ENCODE data around the gene LIMK2. TPM values are rescaled to one million over a fixed set of nuclear protein-coding genes. Genes with fewer than 3 reads are reported as not detected.
"Not testable (repeated sequence)": the region's sequence is repeated elsewhere in the genome, so short reads cannot be mapped to it uniquely, and the experiment has no call there.

The LIMK2 gene
- total RNA-seq, 1 donor from 2014 or later: 18.4 TPM

DNA sequence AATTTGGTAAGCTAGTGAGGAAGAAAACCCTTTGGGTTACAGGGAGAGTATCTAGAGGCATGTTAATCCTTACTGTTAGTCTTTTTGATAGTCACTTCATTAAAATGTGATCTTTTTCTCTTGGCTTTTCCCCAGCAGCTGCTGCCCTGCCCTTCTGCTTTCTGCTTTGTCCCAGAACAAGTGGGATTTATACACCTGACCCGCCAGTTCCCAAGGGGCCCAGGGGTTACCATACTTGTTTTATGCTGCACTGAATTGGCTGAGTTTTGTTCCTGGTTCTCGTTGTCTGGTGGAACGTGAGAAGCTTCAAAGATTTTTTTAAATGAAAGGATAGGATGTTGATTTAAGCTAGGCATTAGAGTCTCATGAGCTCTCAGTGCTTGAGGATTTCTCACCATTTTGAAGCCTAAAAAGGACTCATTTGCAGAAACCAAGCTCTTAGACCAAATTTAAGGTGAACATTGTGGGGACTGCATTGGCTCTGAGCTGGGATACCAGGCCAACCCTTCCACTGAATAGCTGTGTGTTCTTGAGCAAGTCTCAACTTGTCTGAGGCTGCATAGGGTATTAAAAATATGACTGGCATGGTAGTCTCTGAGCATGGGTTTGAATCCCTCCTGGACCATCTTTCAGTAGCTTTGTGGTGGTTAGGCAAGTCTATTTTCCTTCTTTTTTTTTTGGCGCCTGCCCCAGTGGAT is 6.6 kb downstream of the LIMK2 start:
- no peaks in the 10 kb centered on the region for H3K27me3 ChIP-seq
- H3K27ac ChIP-seq: peak overlapping the region in 1 of 2 donors; percentile 41
- intact Hi-C loops (cut with DNase I): no loop called here
- no peaks in the 10 kb centered on the region for H3K9me3 ChIP-seq
- H3K4me1 ChIP-seq: peaks cover 0 to 2% of the 10 kb centered on the region in 2 donors
- TF ChIP-seq, protein P1, sequence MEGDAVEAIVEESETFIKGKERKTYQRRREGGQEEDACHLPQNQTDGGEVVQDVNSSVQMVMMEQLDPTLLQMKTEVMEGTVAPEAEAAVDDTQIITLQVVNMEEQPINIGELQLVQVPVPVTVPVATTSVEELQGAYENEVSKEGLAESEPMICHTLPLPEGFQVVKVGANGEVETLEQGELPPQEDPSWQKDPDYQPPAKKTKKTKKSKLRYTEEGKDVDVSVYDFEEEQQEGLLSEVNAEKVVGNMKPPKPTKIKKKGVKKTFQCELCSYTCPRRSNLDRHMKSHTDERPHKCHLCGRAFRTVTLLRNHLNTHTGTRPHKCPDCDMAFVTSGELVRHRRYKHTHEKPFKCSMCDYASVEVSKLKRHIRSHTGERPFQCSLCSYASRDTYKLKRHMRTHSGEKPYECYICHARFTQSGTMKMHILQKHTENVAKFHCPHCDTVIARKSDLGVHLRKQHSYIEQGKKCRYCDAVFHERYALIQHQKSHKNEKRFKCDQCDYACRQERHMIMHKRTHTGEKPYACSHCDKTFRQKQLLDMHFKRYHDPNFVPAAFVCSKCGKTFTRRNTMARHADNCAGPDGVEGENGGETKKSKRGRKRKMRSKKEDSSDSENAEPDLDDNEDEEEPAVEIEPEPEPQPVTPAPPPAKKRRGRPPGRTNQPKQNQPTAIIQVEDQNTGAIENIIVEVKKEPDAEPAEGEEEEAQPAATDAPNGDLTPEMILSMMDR (IDR thresholded peaks at IDR 0.05): no peak
- DNase-seq (ENCODE audit: low spot score in 2 of 2): no peak
- H3K4me3 ChIP-seq: no peak overlapping the region
- H3K36me3 ChIP-seq: no peaks in the 10 kb centered on the region

DNA sequence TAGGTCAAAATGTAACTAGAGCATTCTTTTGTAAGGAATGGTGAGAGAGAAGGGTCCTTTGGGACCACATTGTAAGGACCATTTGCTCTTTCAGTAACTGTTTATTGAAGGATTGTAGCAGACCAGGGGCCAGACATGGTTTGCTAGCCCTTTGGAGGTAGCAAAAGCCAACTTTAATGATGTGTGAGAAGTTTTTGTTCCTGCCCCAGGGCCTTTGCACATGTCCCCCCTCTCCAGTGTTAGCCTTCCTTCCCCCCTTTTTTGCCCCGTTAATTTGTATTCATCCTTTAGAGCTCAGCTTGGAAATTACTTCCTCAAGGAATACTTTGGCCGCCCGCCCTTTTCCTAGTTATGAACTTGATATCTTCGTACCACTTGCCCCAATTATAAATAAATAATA is 9.0 kb downstream of the LIMK2 start:
- TF ChIP-seq, protein P1 (IDR thresholded peaks at IDR 0.05): no peak
- Histone ChIP-seq H3K4me1 (peaks cover 0 to 7% of the 10 kb centered on the region in 2 donors), H3K9me3 (no peaks in the 10 kb centered on the region), H3K36me3 (no peaks in the 10 kb centered on the region), H3K4me3 (no peak overlapping the region), H3K27me3 (no peaks in the 10 kb centered on the region), H3K27ac (no peak overlapping the region)
- intact Hi-C loops (cut with DNase I): no loop called here
- no peak for DNase-seq (ENCODE audit: low spot score in 2 of 2)

DNA sequence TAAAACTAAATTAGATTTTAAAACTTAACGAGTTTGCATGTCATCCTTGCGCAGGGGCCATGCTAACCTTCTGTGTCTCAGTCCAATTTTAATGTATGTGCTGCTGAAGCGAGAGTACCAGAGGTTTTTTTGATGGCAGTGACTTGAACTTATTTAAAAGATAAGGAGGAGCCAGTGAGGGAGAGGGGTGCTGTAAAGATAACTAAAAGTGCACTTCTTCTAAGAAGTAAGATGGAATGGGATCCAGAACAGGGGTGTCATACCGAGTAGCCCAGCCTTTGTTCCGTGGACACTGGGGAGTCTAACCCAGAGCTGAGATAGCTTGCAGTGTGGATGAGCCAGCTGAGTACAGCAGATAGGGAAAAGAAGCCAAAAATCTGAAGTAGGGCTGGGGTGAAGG is 10.6 kb downstream of the LIMK2 start:
- Histone ChIP-seq H3K27ac (no peak overlapping the region), H3K4me1 (peaks cover 0 to 7% of the 10 kb centered on the region in 2 donors)
- intact Hi-C loops (cut with DNase I): no loop called here

DNA sequence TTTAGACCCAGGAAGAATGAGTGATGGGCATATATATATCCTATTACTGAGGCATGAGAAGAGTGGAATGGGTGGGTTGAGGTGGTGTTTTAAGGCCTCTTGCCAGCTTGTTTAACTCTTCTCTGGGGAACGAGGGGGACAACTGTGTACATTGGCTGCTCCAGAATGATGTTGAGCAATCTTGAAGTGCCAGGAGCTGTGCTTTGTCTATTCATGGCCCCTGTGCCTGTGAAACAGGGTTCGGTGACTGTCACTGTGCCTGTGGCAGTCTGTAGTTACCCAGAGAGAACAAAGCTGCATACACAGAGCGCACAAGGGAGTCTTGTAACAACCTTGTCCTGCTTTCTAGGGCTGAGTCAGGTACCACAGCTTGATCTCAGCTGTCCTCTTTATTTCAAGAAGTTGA is 11.7 kb downstream of the LIMK2 start:
- TF ChIP-seq, protein P1 (IDR thresholded peaks at IDR 0.05): no peak
- intact Hi-C loops (cut with DNase I): no loop called here
- peaks cover 0 to 7% of the 10 kb centered on the region in 2 donors for H3K4me1 ChIP-seq
- DNase-seq (ENCODE audit: low spot score in 2 of 2): no peak
- H3K27ac ChIP-seq: no peak overlapping the region
- H3K36me3 ChIP-seq: no peaks in the 10 kb centered on the region
- H3K27me3 ChIP-seq: no peaks in the 10 kb centered on the region
- no peak overlapping the region for H3K4me3 ChIP-seq
- no peaks in the 10 kb centered on the region for H3K9me3 ChIP-seq

More for the DNA sequence above, 10.6 kb downstream of the LIMK2 start:
- no peak for DNase-seq (ENCODE audit: low spot score in 2 of 2)
- no peaks in the 10 kb centered on the region for H3K27me3 ChIP-seq
- no peak overlapping the region for H3K4me3 ChIP-seq
- H3K36me3 ChIP-seq: no peaks in the 10 kb centered on the region
- no peaks in the 10 kb centered on the region for H3K9me3 ChIP-seq
- TF ChIP-seq, protein P1 (IDR thresholded peaks at IDR 0.05): no peak

DNA sequence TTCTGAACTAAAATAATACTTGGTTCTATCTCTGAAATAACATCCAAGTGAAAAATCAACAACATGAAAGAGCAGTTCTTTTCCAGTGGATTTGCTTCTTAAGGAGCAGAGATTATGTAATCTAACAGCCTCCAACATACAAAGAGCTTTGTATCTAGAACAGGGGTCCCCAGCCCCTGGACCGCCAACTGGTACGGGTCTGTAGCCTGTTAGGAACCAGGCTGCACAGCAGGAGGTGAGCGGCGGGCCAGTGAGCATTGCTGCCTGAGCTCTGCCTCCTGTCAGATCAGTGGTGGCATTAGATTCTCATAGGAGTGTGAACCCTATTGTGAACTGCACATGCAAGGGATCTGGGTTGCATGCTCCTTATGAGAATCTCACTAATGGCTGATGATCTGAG is 12.6 kb downstream of the LIMK2 start:
- H3K27ac ChIP-seq; intact Hi-C loops (cut with DNase I); H3K4me3 ChIP-seq; H3K36me3 ChIP-seq; DNase-seq (ENCODE audit: low spot score in 2 of 2); H3K9me3 ChIP-seq; H3K4me1 ChIP-seq; H3K27me3 ChIP-seq: not testable (repeated sequence)

DNA sequence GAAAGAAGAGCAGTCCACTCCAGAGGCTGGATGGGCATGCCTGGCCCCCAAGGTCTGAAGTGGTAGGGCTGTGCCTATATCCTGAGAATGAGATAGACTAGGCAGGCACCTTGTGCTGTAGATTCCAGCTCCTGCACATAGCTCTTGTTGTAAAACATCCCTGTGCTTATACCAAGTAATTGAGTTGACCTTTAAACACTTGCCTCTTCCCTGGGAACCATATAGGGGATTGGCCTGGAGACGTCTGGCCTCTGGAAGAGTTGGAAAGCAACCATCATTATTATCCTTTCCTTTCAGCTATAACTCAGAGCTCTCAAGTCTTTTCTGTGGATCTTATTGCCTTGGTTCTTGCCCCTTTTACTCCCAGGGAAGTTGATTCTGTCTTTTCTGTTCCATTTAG is 15.1 kb downstream of the LIMK2 start:
- intact Hi-C loops (cut with DNase I): no loop called here
- H3K36me3 ChIP-seq: no peaks in the 10 kb centered on the region

More for the DNA sequence above, 15.1 kb downstream of the LIMK2 start:
- Histone ChIP-seq H3K9me3 (no peaks in the 10 kb centered on the region), H3K27me3 (no peaks in the 10 kb centered on the region), H3K4me1 (peaks cover 0 to 12% of the 10 kb centered on the region in 2 donors), H3K27ac (no peak overlapping the region), H3K4me3 (no peak overlapping the region)
- TF ChIP-seq, protein P1 (IDR thresholded peaks at IDR 0.05): no peak
- no peak for DNase-seq (ENCODE audit: low spot score in 2 of 2)

Data from ascending aorta (tissue), 2 donors.